ENCODE results near the gene ITPR1.

The ITPR1 gene

DNA sequence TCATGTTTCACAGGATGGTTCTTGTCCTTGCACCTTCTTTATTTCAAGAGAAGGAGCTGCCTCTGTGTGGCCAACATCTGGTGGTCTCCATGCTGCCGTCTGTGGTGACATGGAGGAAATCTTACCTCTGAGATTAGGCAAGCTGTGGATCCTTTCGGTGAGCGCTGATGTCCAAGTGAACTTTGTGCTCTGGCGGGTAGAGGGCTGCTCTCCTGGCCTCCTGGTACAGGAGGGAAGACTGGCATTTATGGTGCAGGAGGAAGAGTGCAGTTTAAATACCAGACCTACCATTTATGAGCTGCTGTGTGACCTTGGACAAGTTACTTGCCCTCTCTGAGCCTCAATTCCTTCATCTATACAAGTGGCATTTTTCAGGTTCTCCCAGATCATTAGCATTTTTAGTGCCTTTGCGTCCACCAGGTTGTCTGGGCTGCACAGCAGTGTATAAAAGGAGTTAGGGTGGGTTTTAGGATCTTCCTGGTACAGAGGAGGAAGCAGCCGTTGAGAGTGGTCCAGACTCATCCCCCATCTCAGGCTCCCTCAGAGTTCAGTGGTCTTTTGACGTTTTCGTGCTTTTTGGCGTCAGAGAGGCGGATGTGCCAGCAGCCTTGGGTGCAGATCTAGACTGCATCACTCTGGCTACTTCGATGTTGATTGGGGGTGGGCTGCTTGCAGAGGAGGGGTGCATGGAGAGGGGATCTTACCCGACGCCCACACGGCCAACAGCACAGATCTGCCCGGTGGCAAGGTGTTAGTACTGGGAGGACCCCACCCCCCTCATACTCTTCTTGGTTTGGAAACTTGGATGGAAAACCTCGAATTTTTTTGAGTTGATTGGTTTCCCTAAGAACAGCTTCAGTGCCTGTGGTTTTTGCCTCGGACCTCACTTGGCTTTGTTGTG is 162.2 kb downstream of the ITPR1 start:
- DNase-seq = no peak

DNA sequence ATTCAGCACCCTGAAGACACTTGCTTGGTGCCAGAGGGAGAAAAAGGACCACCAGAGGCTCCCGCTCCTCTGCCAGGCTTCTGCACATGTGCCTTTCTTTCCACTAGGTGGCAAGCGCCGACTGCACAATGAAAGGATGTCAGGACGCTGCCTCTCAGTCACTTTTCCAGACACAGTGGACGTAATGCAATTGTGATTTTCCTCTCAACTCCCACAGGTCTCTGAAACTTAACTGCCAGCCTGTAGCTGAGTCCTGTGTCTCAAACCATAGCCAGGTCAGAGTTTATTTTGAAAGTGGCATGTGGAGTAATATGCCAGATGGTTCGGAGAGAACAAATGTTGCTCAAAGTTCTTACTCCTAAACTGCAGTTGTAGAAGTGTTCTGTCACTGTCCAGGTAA is 162.9 kb downstream of the ITPR1 start:
- peak; percentile 55 for DNase-seq

DNA sequence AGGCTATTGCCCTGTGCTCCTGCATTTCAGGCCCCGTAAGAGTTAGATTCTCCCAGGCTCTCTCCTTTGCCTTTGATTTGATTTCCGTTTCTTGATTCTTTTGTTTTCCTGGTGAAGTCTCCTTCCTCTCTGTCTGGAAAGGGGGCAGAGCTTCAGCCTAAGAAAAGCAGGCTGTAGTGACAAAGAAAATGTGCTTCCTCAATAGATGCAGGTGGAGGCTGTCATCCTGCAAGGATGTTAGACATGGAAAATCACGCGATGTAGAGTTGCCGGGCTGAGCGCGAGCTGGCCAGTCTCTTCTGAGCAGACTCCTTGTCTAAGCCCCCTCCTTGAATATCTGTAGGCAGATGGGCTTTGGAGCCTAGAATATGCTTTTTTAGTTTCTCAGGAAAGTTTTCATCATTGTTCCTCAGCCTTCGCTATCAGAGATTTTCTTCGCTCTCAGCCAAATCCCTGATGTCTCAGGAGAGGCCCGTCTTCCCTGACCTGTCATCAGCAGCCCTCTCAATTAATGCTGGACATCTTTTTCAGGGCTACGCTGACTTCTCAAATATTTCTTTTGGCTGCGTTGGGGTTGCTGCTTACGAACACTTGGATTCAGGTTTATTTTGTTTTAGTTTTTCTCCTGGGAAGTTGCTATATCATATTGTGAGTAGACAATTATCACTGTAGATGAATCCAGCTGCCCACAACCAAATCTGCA is 163.6 kb downstream of the ITPR1 start:
- no peak for DNase-seq

DNA sequence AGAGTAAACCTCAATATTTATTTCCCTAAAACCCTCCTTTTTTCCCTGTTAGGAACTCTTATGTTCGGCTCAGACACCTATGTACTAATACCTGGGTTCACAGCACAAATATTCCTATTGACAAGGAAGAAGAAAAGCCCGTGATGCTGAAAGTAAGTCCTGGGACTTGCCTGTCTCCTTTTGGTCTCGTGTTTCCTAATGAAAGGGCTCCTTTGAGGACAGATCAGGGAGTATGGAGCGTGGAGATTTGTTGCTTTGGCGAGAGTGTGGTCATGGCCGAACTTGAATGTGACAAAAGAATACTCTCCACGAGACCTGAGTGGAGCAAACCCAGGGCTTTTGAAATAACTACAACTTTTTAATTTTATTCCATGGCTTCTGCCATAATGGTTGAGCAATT is 167.8 kb downstream of the ITPR1 start:
- DNase-seq = no peak

DNA sequence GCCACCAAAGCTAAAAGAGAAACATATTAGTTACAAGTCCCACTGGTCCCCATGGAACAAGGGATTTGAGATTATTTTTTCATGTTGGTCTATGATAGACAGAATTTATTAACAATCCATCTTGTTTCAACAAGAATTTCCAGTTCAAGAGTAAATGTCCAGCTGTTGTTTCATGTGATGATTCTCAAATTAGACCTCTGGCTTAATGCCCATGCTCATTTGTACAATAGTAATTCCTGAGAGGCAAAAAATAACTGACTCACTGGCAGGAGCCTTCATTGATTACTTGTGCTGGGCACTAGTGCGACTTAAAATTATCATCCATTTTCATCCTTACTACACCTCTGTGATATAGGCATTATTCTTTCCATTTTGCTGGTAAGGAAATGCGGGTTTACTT is 171.3 kb downstream of the ITPR1 start:
- no peak for DNase-seq

DNA sequence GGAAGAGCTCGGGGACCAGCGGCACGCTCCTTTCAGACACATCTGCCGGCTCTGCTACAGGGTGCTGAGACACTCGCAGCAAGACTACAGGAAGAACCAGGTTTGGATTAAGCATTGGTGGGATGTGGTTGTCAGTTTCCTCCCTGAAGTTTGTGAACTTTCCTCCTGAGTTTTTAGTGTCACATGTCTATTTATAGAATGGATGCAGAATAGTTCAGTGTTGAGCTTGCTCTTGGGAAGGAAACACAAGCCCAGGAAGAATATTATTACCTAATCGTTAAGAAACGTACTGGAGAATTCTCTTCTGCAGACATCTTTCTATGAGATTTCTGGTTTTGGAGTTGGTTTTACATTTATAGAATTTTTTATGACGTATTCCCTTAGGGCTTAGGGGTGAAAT is 172.0 kb downstream of the ITPR1 start:
- DNase-seq = no peak

DNA sequence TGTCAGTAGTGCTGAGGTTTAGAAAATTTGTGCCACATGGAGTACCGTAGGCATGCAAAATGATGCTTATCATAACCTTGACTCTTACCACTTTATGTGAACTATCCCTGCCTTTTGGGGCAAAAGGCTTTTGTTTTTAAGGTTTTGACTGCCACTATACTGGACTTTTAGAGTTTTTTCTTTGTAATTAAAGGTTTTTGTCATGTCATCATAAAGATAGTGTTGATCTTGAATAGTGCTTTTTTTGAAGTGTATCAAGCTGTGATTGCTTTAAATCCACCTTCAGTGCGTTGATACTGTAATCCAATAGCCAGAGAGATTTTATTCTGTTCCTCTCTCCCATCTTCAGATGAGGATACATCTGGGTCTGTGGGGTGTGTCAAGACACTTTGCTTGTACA is 172.9 kb downstream of the ITPR1 start:
- no peak for DNase-seq

DNA sequence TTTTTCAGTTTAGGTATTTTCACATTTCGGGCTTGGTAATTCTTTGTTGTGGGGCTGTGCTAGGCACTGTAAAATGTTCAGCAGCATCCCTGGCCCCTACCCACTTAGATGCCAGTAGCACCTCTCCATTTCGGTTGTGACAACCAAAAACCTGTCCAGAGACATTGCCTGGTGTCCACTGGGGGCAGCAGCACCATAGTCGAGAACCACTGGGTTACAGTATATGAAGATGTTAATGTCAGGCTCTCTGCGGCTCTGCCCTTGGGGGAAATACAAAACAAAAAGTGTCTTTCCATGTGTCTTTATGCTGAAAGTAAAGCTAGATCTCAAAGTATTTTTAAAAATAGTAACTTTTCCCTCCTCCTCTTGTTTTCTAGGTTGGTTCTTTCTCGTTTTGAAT is 177.2 kb downstream of the ITPR1 start:
- DNase-seq = peak; percentile 13

DNA sequence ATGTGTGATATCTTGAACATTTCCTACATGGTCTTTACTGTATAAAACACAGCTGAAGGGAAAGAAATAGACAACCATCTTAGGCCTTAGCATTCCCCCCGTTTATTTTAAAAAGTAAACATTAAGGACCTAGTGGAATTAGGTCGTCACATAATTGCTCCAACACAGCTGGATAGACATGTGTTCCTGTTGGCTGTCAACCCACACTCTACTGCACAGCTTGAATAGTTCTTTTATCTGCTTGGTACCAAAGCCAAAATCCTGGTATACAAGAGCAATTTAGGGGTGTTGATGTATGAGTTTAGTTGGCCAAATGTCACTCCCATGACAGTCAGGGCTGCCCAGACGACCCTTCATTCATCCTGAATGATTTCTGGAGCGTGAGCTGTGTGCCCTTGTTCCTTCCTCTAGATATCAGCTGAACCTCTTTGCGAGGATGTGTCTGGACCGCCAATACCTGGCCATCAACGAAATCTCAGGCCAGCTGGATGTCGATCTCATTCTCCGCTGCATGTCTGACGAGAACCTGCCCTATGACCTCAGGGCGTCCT is 179.7 kb downstream of the ITPR1 start:
- DNase-seq = no peak

DNA sequence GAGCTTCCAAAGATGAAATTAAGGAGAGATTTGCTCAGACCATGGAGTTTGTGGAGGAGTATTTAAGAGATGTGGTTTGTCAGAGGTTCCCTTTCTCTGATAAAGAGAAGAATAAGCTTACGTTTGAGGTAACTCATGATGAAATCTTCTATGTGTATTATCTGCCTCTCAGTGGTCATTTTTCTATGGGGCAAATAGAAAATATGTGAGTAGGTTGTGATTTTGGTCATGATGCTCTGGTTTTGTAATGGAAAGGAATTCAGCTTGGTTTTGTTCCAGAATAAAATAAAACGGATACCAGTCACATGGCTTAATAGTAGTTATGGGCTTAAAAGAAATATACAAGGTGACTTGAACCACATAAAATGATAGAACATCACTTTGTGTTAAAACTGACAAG is 181.1 kb downstream of the ITPR1 start:
- peak; percentile 84 for DNase-seq

DNA sequence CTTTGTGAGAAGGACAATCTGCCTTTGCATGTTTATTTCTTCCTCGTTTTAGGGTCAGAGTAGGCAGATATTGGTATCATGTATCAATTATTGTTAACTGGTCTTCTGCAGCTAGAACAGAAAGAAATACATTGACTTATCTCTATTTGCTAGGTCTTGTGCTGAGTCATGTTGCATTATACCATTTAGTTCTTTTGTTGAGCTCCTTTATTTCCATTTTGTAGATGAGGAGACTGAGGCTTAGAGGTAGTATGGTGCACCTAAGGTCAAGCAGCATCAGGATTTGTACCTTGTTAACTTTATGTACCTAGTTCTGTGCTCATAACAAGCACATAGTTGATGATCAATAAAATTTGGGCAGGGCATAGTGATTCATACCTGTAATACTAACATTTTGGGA is 182.6 kb downstream of the ITPR1 start:
- no peak for DNase-seq

DNA sequence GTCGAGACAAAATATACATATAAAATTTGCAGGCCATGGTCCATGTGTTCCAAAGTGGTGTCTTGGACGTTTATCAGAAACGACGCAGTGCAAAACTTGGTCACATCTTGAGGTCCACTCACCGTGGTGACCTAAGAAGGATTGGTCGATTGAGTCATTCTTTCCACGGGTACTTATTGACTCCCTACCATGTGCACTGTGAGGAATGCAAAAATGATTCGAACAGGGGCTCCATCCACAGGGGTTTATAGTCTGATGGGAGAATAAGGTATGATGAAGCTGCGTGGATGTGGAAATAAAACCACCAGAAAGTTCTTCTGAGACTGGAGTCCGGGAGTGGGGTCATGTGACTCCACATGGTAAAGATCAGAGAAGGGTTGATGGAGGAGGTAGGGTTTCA is 185.2 kb downstream of the ITPR1 start:
- no peak for DNase-seq

DNA sequence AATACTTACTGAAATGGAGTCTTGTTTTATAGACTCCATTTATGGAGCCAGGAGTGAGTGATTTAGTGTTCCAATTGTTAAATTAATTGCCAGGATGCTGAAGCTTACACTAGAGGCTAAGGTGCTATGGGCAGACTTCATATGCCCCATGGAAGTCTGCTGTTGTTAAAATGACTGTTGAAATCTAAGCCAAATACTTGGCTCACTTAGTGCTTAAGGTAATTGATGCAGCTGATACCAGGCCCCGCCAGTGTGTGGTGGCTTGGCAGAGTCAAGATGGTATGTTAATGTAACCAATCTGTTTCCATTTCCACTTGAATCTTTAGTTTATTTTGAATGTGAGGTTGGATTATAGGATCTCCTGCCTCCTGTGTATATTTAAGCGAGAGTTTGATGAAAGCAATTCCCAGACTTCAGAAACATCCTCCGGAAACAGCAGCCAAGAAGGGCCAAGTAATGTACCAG is 187.1 kb downstream of the ITPR1 start:
- DNase-seq = no peak

DNA sequence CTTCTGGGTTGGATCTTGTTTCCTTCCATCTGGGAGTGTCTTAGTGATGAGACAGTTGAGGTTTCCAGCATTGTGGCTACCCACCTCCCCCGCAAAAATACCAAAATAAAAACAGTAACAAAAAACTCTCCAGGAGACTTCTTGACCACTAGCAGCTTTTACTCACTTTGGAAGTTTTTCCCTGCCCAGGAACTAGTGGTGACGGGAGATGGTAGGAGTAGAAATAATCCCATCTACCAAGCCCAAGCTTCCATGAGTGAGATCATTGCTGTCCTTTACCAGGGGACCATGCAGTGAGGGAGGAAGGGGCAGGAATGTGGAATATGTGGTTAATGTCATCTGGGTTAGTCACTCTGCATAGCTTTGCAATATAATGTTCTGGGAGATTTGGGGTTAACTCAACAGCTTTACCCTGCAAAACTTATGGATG is 187.7 kb downstream of the ITPR1 start:
- peak; percentile 20 for DNase-seq

DNA sequence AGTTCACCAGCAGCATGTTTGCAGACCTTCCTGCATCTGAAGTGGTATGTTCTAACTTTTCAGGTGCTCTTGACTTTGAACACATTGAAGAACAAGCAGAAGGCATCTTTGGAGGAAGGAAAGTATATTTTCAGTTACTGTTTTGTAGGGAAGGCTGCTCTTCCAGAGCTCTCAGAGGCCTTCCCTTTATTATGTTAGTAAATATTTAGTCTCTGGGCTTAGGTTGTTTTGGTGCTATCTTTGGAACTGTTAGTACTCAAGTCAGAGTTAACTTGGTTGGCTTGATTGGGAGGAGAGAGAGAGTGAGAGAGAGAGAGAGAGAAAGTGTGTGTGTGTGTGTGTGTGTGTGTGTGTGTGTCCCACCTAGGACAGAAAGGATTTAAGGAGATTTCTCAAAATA is 188.2 kb downstream of the ITPR1 start:
- DNase-seq = no peak

DNA sequence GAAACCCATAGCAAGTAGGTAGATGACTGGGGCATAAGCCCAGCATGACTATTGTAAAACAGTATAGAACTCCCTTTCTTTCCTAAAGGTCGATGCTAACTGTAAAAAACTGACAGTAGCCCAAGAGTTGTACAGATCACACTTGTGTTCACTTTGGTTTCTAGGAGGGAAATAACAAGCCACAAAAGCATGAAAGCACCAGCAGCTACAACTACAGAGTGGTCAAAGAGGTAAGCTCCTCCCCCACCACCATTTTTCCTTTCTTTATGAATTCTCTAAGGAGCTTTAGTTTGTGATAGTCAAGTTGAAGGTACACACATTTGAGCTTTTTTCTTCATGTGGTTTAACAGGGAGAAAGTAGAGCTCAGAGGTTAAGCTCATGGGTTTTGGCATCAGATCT is 191.0 kb downstream of the ITPR1 start:
- no peak for DNase-seq

DNA sequence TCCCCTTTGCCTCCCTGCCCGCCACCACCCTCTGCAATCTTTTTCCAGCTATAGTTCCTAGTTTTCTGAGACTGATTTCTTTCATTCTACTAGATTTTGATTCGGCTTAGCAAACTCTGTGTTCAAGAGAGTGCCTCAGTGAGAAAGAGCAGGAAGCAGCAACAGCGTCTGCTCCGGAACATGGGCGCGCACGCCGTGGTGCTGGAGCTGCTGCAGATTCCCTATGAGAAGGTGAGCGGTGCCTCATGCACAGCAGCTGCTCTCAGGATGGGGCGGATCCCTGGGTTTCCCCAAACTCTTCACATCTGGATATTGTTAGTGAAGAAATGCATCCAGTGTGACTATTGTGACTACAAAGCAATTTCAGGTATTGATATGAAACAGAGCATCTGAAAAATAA is 191.8 kb downstream of the ITPR1 start:
- DNase-seq = no peak

DNA sequence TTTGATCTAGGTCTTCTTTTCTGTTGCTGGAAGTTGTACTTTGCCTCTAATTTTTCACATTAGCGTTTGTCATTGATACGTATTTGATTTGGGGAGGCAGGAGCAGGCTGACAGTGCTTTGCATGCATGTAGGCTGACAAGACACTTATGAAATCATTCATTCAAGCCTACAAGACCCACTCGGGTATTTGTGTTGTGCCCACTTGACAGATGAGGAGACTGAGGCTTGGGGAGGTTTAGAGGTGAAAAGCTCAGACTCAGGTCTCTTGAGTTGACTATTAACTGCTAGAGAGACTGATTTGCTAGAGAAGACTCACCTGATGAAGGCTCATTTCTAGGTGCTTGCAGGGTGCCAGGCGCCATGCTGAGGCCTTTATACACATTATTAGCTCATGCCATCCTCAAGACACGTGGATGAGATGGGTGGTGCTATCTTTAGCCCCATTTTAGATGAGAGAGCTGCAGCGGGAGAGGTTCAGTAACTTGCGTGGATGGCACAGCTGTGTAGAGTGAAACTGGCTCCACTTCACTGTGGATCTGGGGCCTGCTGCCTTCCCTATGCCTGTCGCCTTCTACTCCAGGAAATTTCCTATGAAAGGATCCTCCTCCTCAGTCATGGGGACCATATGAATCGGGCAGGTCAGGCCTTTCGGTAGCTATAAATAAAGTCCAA is 192.7 kb downstream of the ITPR1 start:
- no peak for DNase-seq

DNA sequence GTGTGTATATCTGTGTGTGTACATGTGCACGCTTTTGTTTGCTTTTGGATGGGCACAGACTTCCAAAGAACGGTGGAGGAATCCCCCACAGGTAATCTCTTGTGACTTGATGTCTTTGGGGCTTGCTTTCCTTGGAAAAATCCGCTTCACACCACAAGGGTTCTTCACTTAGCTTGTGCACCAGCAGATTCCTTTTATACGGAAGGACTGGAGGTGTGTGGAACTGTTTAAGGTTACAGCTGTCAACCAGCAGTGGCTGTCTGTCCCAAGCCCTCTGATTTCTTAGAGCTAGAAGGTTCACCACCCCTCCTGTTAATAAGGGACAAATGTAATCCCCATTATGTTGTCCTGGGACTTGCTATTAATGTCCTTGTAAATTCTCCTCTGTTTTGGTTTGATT is 193.5 kb downstream of the ITPR1 start:
- DNase-seq = no peak

DNA sequence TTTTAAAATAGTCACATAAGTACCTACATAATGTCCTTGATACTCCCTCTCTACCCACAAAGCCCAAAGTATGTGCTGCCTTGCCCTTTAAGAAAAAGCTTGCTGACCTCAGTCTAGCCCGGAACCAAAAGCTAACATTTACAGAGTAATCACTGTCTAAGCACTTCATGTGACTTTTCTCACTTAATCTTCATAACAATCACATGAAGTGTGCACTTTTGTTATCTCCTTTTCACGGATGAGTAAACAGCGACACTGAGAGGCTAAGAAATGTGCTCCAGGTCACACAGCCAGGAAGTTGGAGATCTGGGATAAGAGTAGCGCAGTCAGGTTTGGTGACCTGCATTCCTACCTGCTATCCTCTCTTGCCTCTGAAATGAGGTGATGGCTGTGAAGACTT is 194.0 kb downstream of the ITPR1 start:
- DNase-seq = peak; percentile 22

DNA sequence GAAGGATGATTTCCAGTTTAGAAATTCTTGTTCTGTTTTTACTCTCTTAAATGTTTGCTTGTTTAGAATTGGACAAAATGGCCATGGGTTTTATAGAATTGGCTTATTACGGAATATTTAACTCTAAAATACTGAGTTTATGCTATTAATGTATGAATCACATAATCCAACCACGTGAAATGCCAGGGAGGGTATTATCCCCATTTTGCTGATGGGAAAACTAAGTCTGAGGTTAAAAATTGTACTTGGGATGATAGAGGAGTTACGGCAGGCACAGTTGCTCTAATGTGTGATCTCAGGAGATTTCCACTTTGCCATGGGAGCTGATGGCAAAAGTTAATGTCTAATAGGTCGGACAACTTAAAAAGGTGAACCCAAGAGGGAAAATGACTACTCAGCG is 194.4 kb downstream of the ITPR1 start:
- no peak for DNase-seq

DNA sequence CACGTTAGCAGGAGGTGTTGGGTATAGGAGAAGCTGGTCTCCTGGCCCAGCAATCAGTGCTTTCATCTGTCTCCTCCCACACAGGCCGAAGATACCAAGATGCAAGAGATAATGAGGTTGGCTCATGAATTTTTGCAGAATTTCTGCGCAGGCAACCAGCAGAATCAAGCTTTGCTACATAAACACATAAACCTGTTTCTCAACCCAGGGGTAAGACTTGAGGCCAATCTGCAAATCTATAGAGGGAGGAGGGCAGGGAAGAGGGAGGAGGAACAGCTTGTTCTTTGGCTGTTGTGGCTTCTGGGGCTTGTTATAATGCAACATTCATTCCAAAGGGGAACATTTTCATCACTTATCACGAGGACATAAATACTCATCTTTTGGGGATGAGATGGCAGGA is 195.3 kb downstream of the ITPR1 start:
- DNase-seq = no peak

DNA sequence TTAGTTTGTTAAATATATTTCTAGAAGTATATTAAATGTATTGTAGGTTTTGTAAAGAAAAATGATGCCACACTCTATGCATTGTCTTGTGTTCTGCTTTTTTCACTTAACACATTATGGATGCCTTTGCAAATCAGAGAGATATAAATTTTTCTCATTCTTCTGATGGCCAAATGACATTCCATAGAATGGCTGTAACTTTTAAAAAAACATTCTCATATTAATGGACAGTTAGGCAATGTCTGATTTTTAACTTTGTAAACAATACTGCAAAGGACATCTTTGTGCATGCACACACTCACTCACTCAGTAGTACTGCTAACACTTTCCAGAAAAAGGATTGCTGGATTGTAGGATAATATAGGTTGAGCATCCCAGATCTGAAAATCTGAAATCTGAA is 195.9 kb downstream of the ITPR1 start:
- DNase-seq = no peak

DNA sequence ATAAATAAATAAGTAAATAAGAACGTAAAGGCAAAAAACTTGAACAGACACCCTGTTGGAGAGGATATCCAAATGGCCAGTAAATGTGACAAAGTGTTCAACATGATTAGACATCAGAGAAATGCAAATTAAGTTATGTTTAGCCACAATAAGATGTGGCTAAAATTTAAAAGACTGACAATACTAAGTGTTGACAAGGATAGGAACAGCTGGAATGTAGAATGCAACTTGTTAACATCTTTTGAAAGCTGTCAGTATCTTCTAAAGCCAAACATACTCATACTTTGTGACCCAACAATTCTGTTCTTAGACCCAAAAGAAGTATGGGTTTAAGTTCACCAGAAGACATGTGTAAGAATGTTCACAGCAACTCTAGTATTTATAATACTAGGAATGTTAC is 197.1 kb downstream of the ITPR1 start:
- no peak for DNase-seq

All from NCI-H226 (cell line).